ENCODE results near the gene ZMIZ1.

The ZMIZ1 gene

GRCh38 chr10:79280956-79281355, 212.2 kb downstream of the ZMIZ1 start:
- POLR2A ChIA-PET: no interaction called here
- peaks cover 0 to 33% of the 10 kb centered on the region in 2 experiments; a peak in 2 of 3 replicates for H3K36me3 ChIP-seq (ENCODE audit: control insufficient read depth in 2 of 2, insufficient read depth in 1 of 2, low read length in 2 of 2)

GRCh38 chr10:79282388-79282787, 213.6 kb downstream of the ZMIZ1 start:
- H3K36me3 ChIP-seq (ENCODE audit: control insufficient read depth in 2 of 2, insufficient read depth in 1 of 2, low read length in 2 of 2): peaks cover 0 to 30% of the 10 kb centered on the region in 2 experiments; a peak in 2 of 3 replicates
- no peak overlapping the region for H3K4me3 ChIP-seq (ENCODE audit: low read depth, low read length)
- H3K4me1 ChIP-seq (ENCODE audit: control insufficient read depth, insufficient read depth, low read length): no peaks in the 10 kb centered on the region
- no peaks in the 10 kb centered on the region for H3K9me3 ChIP-seq (ENCODE audit: control insufficient read depth, insufficient read depth, low read depth, low read length)
- CTCF ChIA-PET: interaction anchor here (0.7 kb wide), 1 partner anchor 41 kb away, joined by 3 read pairs; no protein-coding TSS in a partner anchor
- POLR2A ChIA-PET: interaction anchor here (0.6 kb wide), 1 partner anchor 455 kb away, joined by 3 read pairs; no protein-coding TSS in a partner anchor
- no peak overlapping the region for H3K27ac ChIP-seq (ENCODE audit: extremely low read depth, low read depth, low read length)
- no peak for TF ChIP-seq ZNF701 (tag by site-specific recombination; IDR thresholded peaks at IDR 0.05)
- TF ChIP-seq ZFP69B (tag by site-specific recombination; IDR thresholded peaks at IDR 0.05): no peak
- TF ChIP-seq GLIS2 (tag by site-specific recombination; IDR thresholded peaks at IDR 0.05): no peak
- TF ChIP-seq ZNF404 (tag by site-specific recombination; IDR thresholded peaks at IDR 0.05): no peak
- TF ChIP-seq HIC1 (tag by site-specific recombination; IDR thresholded peaks at IDR 0.05): no peak
- TF ChIP-seq ZBTB49 (tag by site-specific recombination; IDR thresholded peaks at IDR 0.05; ENCODE audit: low read depth): no peak
- no peak for TF ChIP-seq BCL6B (tag by site-specific recombination; IDR thresholded peaks at IDR 0.05)
- TF ChIP-seq SP3 (tag by site-specific recombination; IDR thresholded peaks at IDR 0.05): no peak
- no peak for TF ChIP-seq ZBTB44 (tag by site-specific recombination; IDR thresholded peaks at IDR 0.05)
- no peak for TF ChIP-seq ZNF394 (tag by site-specific recombination; IDR thresholded peaks at IDR 0.05; ENCODE audit: borderline replicate concordance)
- TF ChIP-seq ZNF398 (tag by site-specific recombination; IDR thresholded peaks at IDR 0.05): no peak

More at GRCh38 chr10:79280956-79281355, 212.2 kb downstream of the ZMIZ1 start:
- no peak overlapping the region for H3K4me3 ChIP-seq (ENCODE audit: low read depth, low read length)
- TF ChIP-seq GLI2 (tag by site-specific recombination; IDR thresholded peaks at IDR 0.05; ENCODE audit: borderline replicate concordance, low read depth) (no peak), ATF2 (tag by site-specific recombination; IDR thresholded peaks at IDR 0.05; ENCODE audit: low read depth) (no peak), GLIS1 (tag by site-specific recombination; IDR thresholded peaks at IDR 0.05) (no peak), SALL2 (tag by site-specific recombination; IDR thresholded peaks at IDR 0.05; ENCODE audit: borderline replicate concordance) (no peak), ZEB2 (tag by site-specific recombination; IDR thresholded peaks at IDR 0.05) (no peak), ZNF366 (tag by site-specific recombination; conservative IDR thresholded peaks at IDR 0.05) (no peak), ZNF488 (tag by site-specific recombination; IDR thresholded peaks at IDR 0.05) (no peak), ZNF302 (tag by site-specific recombination; IDR thresholded peaks at IDR 0.05; ENCODE audit: low read depth) (no peak), ZNF394 (tag by site-specific recombination; IDR thresholded peaks at IDR 0.05; ENCODE audit: borderline replicate concordance) (no peak), MEIS1 (CRISPR knock-in tag; IDR thresholded peaks at IDR 0.05; ENCODE audit: borderline replicate concordance) (no peak), ZSCAN30 (tag by site-specific recombination; IDR thresholded peaks at IDR 0.05) (no peak), ZSCAN4 (tag by site-specific recombination; IDR thresholded peaks at IDR 0.05) (no peak)
- CTCF ChIA-PET: interaction anchor here (0.6 to 1.1 kb wide), 2 partner anchors 32 to 766 kb away, joined by 3 to 4 read pairs; no protein-coding TSS in a partner anchor
- H3K27ac ChIP-seq (ENCODE audit: extremely low read depth, low read depth, low read length): no peak overlapping the region
- no peaks in the 10 kb centered on the region for H3K9me3 ChIP-seq (ENCODE audit: control insufficient read depth, insufficient read depth, low read depth, low read length)
- no peaks in the 10 kb centered on the region for H3K4me1 ChIP-seq (ENCODE audit: control insufficient read depth, insufficient read depth, low read length)

Data from HEK293 (cell line).